ENCODE data around the gene TARM1.
"Not testable (repeated sequence)": the region's sequence is repeated elsewhere in the genome, so short reads cannot be mapped to it uniquely, and the experiment has no call there.

The TARM1 gene

DNA sequence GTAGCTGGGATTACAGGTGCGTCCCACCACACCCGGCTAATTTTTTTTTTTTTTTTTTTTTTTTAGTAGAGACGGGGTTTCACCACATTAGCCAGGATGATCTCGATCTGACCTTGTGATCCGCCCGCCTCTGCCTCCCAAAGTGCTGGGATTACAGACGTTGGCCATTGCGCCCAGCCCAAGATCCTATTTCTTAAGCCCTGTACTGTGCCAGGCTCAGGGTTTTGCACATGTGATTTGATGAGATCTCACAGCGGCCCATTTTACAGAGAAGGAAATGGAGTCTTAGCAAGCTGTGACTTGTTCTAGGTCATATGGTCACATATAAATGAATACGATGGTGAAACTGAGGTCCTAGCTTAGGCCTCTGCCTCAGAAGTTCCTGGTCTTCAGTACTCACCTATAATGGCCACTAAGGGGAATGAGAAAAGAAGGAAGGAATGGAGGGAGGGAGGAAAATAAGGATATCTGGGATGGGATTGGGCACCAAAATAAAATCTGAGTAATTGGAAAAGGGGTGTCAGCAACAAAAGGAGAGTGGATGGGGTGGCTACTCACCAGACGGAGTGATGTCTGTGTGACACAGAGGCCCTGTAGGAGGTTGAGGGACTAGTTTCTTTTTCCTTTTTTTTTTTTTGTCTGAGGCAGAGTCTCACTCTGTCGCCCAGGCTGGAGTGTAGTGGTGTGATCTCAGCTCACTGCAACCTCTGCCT lies 18.2 kb upstream of the TARM1 start:
- no peak for DNase-seq (ENCODE audit: insufficient read length, low spot score)
- FAIRE-seq = no peak

DNA sequence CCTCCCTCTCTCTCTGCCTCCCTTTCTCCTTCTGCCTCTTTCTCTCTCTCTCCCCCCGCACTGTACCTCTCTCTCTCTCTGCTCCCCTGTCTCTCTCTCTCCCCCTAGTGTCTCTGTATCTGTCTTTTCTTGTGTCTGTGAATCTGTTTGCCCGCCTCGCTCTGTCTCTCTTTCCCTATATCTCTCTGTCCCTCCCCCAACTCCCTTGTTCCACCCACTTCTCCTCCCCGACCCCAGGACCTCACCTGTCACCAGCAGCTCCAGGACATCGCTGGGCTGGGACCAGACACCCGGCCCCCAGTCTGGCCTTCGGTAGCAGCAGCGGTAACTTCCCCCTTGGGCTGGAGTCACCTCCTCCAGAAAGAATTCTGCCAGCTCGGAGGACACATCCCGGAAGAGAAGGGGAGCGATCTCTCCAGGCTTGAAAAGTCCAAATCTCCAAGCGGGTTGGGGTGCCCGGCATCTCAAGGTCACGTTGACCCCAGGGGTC lies 15.5 kb upstream of the TARM1 start:
- FAIRE-seq = no peak
- DNase-seq (ENCODE audit: insufficient read length, low spot score) = no peak
- TF ChIP-seq, protein P1, sequence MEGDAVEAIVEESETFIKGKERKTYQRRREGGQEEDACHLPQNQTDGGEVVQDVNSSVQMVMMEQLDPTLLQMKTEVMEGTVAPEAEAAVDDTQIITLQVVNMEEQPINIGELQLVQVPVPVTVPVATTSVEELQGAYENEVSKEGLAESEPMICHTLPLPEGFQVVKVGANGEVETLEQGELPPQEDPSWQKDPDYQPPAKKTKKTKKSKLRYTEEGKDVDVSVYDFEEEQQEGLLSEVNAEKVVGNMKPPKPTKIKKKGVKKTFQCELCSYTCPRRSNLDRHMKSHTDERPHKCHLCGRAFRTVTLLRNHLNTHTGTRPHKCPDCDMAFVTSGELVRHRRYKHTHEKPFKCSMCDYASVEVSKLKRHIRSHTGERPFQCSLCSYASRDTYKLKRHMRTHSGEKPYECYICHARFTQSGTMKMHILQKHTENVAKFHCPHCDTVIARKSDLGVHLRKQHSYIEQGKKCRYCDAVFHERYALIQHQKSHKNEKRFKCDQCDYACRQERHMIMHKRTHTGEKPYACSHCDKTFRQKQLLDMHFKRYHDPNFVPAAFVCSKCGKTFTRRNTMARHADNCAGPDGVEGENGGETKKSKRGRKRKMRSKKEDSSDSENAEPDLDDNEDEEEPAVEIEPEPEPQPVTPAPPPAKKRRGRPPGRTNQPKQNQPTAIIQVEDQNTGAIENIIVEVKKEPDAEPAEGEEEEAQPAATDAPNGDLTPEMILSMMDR (IDR thresholded peaks at IDR 0.05; ENCODE audit: insufficient read depth, missing control alignments) = peak; percentile 34

More for the DNA sequence above, 18.2 kb upstream of the TARM1 start:
- TF ChIP-seq, protein P1 (IDR thresholded peaks at IDR 0.05; ENCODE audit: insufficient read depth, missing control alignments) = no peak

DNA sequence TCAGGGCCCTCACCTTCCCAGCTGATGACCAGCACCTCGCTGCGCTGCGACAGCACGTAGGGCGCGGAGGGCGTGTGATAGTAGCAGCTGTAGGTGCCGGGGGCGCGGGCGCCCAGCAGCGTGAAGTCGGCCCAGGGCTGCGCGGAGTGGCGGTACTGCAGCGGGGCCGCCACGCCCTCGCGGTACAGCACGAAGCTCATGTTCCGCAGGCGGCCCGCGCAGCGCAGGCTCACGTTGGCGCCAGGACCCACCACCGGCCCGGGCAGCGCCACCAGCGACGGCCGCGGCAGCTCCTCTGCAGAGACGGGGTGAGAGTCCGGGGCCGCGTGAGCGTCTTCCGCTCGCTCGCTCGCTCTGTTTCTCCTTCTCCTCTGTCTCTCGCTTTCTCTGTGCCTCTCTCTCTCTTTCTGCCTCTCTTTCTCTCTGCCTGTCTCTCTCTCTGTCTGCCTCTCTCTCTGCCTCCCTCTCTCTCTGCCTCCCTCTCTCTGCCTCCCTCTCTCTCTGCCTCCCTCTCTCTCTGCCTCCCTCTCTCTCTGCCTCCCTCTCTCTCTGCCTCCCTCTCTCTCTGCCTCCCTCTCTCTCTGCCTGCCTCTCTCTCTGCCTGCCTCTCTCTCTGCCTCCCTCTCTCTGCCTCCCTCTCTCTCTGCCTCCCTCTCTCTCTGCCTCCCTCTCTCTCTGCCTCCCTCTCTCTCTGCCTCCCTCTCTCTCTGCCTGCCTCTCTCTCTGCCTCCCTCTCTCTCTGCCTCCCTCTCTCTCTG lies 14.9 kb upstream of the TARM1 start:
- FAIRE-seq; DNase-seq (ENCODE audit: insufficient read length, low spot score): not testable (repeated sequence)

DNA sequence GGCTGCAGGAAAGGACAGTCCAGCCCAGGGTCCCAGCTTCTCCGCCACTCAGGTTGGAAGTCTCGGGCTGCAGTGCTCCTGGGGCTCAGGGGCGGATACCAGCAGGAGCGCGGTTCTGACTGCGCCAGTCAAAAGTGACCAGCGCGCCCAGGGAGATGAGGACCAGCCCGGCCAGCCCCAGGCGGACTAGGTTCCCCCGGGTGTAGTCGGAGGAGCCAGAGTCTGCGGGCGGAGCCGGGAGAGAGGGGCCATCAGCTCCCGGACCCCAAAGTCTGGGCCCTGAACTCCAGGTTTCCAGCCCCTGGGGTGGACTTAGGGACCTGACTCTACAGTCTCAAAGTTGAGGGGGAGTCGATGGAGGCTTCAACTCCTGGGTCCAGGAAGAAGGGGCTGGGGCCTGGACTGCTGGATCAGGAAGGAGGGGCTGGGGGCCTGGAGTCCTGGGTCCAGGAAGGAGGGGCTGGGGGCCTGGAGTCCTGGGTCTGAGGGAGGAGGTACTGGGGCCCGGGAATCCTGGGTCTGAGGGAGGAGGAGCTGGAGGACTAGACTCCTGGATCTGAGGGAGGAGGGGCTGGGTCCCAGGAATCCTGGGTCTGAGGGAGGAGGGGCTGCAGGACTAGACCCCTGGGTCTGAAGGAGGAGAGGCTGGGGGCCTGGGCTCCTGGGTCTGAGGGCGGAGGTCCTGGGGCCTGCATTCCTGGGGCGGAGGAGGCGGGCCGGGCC lies 14.1 kb upstream of the TARM1 start:
- DNase-seq (ENCODE audit: insufficient read length, low spot score) (no peak), FAIRE-seq (no peak)
- TF ChIP-seq, protein P1 (IDR thresholded peaks at IDR 0.05; ENCODE audit: insufficient read depth, missing control alignments) = no peak

DNA sequence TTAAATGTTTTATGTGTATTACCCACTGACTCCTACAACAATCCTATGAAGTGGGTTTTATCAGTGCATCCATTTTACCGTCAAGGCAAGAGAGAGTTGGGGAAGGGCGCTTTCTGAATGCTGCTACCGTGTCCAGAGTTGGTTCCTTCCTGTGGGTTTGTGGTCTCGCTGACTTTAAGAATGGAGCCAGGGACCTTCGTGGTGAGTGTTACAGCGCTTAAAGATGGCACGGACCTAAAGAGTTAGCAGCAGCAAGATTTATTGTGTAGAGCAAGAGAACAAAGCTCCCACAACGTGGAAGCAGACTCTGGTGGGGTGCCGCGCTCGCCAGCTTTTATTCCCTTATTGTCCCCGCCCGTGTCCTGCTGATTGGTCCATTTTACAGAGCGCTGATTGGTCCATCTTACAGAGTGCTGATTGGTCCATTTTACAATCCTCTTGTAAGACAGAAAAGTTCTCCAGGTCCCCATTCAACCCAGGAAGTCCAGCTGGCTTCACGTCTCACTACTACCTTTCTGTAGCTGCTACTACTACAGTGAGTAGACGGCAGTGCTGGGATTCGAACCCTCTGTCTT lies 13.3 kb upstream of the TARM1 start:
- FAIRE-seq (no peak), DNase-seq (ENCODE audit: insufficient read length, low spot score) (no peak)
- TF ChIP-seq, protein P1 (IDR thresholded peaks at IDR 0.05; ENCODE audit: insufficient read depth, missing control alignments) = no peak

DNA sequence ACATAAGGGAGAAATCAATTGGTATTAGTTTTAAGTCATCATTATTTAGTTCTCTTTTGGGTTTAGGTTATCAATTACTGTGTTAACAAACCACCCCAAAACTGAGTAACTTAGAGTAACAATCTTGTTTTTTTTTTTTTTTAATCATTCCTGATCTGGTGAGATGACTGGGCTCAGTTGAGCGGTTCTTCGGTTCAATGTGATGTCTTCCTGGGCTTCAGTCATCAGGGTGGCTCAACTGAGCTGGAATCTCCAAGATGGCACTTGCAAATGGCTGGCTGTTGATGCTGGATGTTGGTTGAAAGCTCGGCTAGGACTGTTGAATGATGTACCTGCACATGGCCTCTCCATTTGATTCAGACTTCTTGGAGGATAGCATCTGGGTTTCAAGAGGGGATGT lies 3.2 kb upstream of the TARM1 start:
- TF ChIP-seq, protein P1 (IDR thresholded peaks at IDR 0.05; ENCODE audit: insufficient read depth, missing control alignments) = no peak
- FAIRE-seq (no peak), DNase-seq (ENCODE audit: insufficient read length, low spot score) (no peak)

DNA sequence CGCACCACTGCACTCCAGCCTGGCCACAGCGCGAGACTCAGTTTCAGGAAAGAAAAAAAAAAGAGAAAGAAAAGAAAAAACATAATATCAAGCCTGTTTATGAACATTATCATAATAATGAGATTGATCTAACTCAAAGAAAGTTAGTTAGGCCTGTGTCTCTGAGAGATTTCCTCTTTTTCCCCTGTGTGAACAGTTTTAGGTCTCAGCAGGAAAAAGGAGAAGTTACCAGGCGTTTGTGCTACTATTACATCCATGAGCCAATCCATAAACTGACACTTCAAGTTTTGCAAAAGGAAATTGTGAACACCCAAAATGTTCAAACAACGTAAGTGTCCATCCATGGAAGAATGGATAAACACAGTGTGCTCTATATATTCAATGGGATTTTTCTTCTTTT lies 3.8 kb downstream of the TARM1 start:
- FAIRE-seq (no peak), DNase-seq (ENCODE audit: insufficient read length, low spot score) (no peak)
- TF ChIP-seq, protein P1 (IDR thresholded peaks at IDR 0.05; ENCODE audit: insufficient read depth, missing control alignments) = no peak
